Psoas muscle (tissue), 8 donors: ENCODE results near the gene PEX10. TPM values are rescaled to one million over a fixed set of nuclear protein-coding genes. Genes with fewer than 3 reads are reported as not detected.

Experiments used
- ATAC-seq, 4 donors: fragments of 200-7000 bp; cut with Tn5 transposase; one replicate each; pipeline ENCODE4 v1.9.1; 2020; ENCODE audit warnings: moderate library complexity in 3 of 4, mild to moderate bottlenecking in 2 of 4
- DNase-seq, 2 donors: peaks; one replicate each; pipeline ENCODE4 v3.0.0-alpha.2; 2020
- H3K27ac ChIP-seq: fragments of 200-600 bp; one replicate; pipeline ENCODE4 v1.8.0; 2022
- H3K27me3 ChIP-seq, 3 donors: fragments of 200-600 bp in 1 of 3; one replicate each; pipeline versions ENCODE4 v1.6.1 to v1.8.0; 2013 to 2022; ENCODE audit warnings: low read length in 2 of 3, mild to moderate bottlenecking in 2 of 3, moderate library complexity in 1 of 3; ENCODE audit not compliant: insufficient read depth in 3 of 3
- H3K36me3 ChIP-seq, 2 donors: fragments of 200-600 bp in 1 of 2; one replicate each; pipeline versions ENCODE4 v1.6.1 to v1.8.0; 2013 to 2022; ENCODE audit warnings: low read depth in 1 of 2, mild to moderate bottlenecking in 1 of 2, moderate library complexity in 1 of 2; ENCODE audit not compliant: insufficient read depth in 1 of 2
- H3K4me1 ChIP-seq: fragments of 200-600 bp; one replicate; pipeline ENCODE4 v1.8.0; 2022
- H3K4me3 ChIP-seq: fragments of 200-600 bp; one replicate; pipeline ENCODE4 v1.8.0; 2022; ENCODE audit warnings: mild to moderate bottlenecking
- H3K9me3 ChIP-seq: fragments of 200-600 bp; one replicate; pipeline ENCODE4 v1.8.0; 2022
- WGBS, 3 donors: extraction: QIAGEN DNeasy Blood & Tissue Kit; methylation state at CpG; one replicate each; pipeline versions ENCODE4 v1.1.6 to v1.1.7; 2013; 5-methylcytosine and 5-hydroxymethylcytosine counted together
- intact Hi-C, 2 donors: fragments of 100-400 bp; cut with DNase I; formaldehyde crosslinking; loops; one replicate each; pipeline versions ENCODE4 v1.11.0 to v1.14.2; 2022
- polyA plus RNA-seq, 3 donors: library from polyadenylated mRNA; stranded (reverse); fragments of 200-250 nt; gene quantifications; one replicate each; pipeline ENCODE4 v1.2.3, GENCODE V29; 2013
- total RNA-seq, 4 donors: library from RNA; stranded (reverse); fragmentation: NEBNext Ultra II Directional in 2 of 4; extraction: Animal tissue kit (Norgen Biotek cat#: 25700) in 2 of 4; gene quantifications; one replicate each; pipeline versions ENCODE4 v1.2.1 to v1.2.4, GENCODE V29; 2021 to 2023
- TF ChIP-seq, protein P1 (sequence below): fragments of 200-600 bp; IDR thresholded peaks from one replicate; pipeline ENCODE4 v1.8.0; 2022; ENCODE audit warnings: antibody characterized with exemption
- donor health status: healthy with polysubstance abuse.
- donor health status: DM: no; HTN: no; CAD: no; lungs with moderate emphysema.
- donor health status: Bipolar disorder and iron deficiency.
- donor health status: healthy.
- donor health status: DM: yes; HTN: yes; CAD: no.
- donor health status: DM: no; HTN: no; CAD: no.
- donor health status: DM: no; HTN: no; CAD: no.
- donor health status: DM: yes; HTN: yes; CAD: no.

The PEX10 gene
- total and polyA plus RNA-seq, 7 donors: 12.6 to 19.7 (median 16.2) TPM

DNA sequence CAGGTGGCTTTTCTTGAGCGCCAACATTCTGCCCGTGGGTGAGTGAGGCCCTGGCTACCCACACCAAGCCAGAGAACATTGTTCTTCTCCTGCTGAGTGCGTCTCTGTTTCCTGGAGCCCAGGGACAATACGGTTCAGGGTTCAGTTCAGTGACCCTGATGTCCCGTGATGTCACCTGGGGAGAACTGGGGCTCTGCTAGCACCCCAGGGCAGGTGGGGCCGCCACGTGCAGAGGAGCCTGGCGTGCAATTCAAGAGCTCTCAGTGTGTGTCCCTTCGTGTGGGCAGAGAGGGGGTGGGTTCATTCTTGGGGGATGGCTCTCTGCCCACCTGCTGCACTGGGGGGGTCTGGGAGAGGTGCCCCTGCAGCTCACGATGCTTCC is 18.2 kb upstream of the PEX10 start:
- no peak overlapping the region for H3K4me3 ChIP-seq
- ATAC-seq (no peak), DNase-seq (no peak)
- no peaks in the 10 kb centered on the region for H3K36me3 ChIP-seq
- H3K27me3 ChIP-seq: peaks cover 0 to 73% (median 23%) of the 10 kb centered on the region in 3 donors
- no peaks in the 10 kb centered on the region for H3K9me3 ChIP-seq
- H3K27ac ChIP-seq: no peak overlapping the region
- no peaks in the 10 kb centered on the region for H3K4me1 ChIP-seq
- intact Hi-C loops: no loop called here
- TF ChIP-seq, protein P1, sequence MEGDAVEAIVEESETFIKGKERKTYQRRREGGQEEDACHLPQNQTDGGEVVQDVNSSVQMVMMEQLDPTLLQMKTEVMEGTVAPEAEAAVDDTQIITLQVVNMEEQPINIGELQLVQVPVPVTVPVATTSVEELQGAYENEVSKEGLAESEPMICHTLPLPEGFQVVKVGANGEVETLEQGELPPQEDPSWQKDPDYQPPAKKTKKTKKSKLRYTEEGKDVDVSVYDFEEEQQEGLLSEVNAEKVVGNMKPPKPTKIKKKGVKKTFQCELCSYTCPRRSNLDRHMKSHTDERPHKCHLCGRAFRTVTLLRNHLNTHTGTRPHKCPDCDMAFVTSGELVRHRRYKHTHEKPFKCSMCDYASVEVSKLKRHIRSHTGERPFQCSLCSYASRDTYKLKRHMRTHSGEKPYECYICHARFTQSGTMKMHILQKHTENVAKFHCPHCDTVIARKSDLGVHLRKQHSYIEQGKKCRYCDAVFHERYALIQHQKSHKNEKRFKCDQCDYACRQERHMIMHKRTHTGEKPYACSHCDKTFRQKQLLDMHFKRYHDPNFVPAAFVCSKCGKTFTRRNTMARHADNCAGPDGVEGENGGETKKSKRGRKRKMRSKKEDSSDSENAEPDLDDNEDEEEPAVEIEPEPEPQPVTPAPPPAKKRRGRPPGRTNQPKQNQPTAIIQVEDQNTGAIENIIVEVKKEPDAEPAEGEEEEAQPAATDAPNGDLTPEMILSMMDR: no peak
- 57 to 59% (median 59%) methylated on average over 10 of the region's 10 CpGs for WGBS, 3 donors

DNA sequence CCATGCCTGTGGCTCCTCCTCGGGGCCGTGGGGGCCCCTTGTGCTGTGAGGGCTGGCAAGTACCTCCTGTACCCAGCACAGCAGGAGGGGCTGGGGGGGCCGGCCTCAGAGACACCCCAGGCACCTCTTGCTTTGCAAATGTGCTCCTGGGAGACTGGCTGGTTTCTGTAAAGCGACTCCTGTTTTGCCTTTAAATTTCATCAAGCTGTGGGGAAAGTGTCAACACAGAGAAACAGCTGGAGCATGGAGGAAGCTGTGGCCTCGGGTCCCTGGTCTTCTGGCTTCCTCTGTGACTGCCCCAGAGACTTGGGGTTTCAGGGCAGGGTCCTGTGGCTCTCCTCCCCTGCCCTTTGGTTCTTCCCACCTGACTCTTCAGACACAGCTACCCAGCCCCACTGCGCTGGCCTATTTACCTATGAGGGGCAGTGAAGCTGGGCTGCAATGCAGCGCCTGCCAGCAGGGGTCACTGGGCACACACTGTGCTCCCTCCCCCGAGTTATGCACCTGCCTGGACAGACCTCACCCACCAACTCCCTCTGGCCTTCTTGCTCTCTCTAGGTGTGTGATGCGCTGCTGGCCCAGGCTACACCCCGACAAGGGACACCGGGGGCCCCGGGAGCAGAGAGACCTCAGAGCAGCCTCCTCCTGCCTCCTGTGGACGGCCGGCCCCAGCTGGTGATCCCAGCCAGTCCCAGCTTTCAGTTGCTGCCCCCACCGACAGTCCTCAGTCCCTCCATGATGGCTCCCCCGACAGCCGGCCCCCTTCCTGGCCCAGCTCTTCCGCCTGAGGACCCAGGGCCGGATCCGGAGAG is 17.6 kb upstream of the PEX10 start:
- H3K4me3 ChIP-seq: no peak overlapping the region
- H3K9me3 ChIP-seq: no peaks in the 10 kb centered on the region
- no peak overlapping the region for H3K27ac ChIP-seq
- no peaks in the 10 kb centered on the region for H3K36me3 ChIP-seq
- ATAC-seq (no peak), DNase-seq (no peak)
- intact Hi-C loops: no loop called here
- WGBS, 3 donors: 69 to 72% (median 69%) methylated on average over 19 to 20 of the region's 20 CpGs
- TF ChIP-seq, protein P1: no peak
- no peaks in the 10 kb centered on the region for H3K4me1 ChIP-seq
- peaks cover 0 to 68% (median 23%) of the 10 kb centered on the region in 3 donors for H3K27me3 ChIP-seq

DNA sequence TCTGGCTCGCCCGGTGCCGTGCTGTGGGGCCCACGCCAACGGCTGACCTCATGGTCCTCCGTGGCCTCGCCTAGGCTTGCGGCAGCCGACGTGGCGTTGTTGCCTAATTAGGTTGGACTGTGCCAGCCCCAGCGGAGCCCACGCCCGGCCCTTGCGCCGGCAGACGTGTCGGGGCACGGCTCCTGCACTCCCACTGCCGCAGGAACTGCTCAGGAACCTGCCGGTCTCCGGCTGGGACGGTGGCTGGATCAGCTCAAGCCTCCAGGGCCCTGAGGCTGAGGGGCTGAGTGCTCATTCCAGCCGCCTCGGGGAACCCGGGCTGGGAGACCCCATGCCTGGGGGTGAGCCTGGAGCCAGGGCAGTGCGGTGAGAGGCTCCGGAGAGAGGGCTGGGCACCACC is 16.1 kb upstream of the PEX10 start:
- intact Hi-C loops: no loop called here
- H3K9me3 ChIP-seq: no peaks in the 10 kb centered on the region
- TF ChIP-seq, protein P1: no peak
- no peaks in the 10 kb centered on the region for H3K36me3 ChIP-seq
- 78 to 87% (median 85%) methylated on average over 27 to 28 of the region's 28 CpGs for WGBS, 3 donors
- no peak for DNase-seq
- H3K4me3 ChIP-seq: no peak overlapping the region
- no peaks in the 10 kb centered on the region for H3K4me1 ChIP-seq
- peaks cover 0 to 53% (median 23%) of the 10 kb centered on the region in 3 donors for H3K27me3 ChIP-seq
- ATAC-seq: no peak
- H3K27ac ChIP-seq: no peak overlapping the region

DNA sequence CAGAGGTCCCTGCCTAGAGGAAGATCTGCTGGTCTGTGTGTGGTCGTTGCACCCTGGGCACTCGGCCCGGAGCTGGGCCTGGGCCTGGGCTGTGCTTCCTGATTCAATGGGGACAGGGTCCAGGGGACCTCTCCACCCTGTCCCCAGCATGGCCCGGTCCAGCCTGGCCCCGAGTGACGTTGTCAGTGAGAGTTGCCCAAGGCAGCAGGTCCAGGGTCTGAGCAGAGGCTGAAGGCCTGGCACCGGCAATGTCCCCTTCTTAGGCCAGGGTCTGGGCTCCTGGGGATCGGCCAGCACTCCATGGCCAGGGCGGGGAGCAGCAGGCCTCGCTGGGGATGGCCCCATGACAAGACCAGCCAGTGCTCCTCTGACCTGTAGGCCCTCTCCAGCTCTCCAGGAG is 15.6 kb upstream of the PEX10 start:
- TF ChIP-seq, protein P1: no peak
- Histone ChIP-seq H3K9me3 (no peaks in the 10 kb centered on the region), H3K4me3 (no peak overlapping the region), H3K4me1 (no peaks in the 10 kb centered on the region), H3K36me3 (no peaks in the 10 kb centered on the region), H3K27ac (no peak overlapping the region), H3K27me3 (peaks cover 0 to 50% (median 22%) of the 10 kb centered on the region in 3 donors)
- WGBS, 3 donors: 67 to 71% (median 71%) methylated on average over 10 of the region's 10 CpGs
- DNase-seq (no peak), ATAC-seq (no peak)
- intact Hi-C loops: no loop called here

DNA sequence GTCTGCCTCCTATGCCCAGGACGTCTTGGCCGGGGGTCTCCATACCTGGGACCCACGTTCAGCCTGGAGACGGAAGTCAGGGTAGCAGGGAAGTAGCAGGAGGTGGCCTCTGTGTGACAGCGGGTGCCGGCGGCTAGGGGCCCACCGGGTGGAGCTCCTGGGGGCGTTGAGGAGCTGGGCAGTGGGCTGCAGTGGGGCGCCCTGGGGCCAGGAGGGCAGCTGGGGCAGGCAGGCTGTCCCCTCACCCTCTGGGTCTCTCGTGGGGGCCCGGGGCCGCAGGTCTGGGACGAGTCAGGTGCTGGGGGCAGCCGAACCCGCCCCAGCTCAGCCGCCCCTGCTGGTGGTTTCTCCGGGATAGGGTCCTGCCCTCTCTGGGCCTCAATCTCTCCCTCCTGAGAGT is 14.7 kb upstream of the PEX10 start:
- peaks cover 0 to 48% (median 19%) of the 10 kb centered on the region in 3 donors for H3K27me3 ChIP-seq
- 79 to 85% (median 84%) methylated on average over 16 to 18 of the region's 18 CpGs for WGBS, 3 donors
- DNase-seq (no peak), ATAC-seq (peak in 1 of 4 donors; percentile 15)
- no peak overlapping the region for H3K27ac ChIP-seq
- no peaks in the 10 kb centered on the region for H3K4me1 ChIP-seq
- no peak overlapping the region for H3K4me3 ChIP-seq
- intact Hi-C loops: no loop called here
- TF ChIP-seq, protein P1: no peak
- H3K36me3 ChIP-seq: no peaks in the 10 kb centered on the region
- no peaks in the 10 kb centered on the region for H3K9me3 ChIP-seq
